Measurements from ENCODE around the gene MAP3K21.

Gene MAP3K21

DNA sequence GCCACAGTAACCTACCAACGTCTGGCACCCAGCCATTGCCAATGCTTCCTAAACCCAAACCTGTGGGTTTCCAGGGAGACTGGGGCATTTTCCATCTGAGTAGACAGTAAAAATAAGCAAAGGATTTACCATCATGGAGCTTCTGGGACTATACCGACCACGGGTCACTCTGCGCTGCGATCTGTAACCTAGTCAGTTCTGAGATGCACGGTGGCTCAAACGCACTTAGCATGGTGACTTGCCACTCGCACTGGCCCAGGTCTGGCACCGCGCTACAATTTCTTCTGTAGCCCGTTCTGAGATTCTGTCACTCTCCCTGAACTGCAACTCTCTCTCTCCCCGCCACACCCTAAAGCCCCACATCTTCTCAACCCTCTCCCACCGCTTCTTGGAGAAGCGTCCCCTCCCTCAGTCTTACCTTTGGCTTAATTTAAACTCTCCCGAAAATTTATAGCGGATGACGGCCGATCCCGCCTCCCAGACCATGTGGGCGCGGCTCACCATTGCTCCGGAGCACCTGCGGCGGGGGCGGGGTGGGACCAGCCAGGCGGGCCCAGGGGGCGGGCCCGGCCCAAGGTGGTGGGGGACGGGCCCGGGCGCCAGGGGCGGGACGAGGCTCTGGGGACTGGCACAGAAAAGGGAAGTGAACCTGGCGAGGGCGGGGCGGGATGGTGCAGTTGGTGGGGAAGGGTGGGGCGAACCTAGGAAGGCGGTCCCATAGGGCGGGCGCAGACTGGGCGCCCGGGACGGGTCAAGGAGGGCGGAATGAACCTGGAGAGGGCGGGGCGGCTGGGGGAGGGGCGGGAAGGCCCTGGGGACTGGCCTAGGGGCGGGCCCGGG is 493 bp upstream of the MAP3K21 start:
- DNase-seq: peak; percentile 84

DNA sequence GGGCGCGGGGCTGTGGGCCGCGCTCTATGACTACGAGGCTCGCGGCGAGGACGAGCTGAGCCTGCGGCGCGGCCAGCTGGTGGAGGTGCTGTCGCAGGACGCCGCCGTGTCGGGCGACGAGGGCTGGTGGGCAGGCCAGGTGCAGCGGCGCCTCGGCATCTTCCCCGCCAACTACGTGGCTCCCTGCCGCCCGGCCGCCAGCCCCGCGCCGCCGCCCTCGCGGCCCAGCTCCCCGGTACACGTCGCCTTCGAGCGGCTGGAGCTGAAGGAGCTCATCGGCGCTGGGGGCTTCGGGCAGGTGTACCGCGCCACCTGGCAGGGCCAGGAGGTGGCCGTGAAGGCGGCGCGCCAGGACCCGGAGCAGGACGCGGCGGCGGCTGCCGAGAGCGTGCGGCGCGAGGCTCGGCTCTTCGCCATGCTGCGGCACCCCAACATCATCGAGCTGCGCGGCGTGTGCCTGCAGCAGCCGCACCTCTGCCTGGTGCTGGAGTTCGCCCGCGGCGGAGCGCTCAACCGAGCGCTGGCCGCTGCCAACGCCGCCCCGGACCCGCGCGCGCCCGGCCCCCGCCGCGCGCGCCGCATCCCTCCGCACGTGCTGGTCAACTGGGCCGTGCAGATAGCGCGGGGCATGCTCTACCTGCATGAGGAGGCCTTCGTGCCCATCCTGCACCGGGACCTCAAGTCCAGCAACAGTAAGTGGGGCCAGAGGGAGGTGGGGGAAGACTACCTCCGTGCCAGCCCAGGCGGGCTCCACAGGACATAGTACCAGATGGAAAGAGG is 808 bp downstream of the MAP3K21 start:
- peak; percentile 39 for DNase-seq

DNA sequence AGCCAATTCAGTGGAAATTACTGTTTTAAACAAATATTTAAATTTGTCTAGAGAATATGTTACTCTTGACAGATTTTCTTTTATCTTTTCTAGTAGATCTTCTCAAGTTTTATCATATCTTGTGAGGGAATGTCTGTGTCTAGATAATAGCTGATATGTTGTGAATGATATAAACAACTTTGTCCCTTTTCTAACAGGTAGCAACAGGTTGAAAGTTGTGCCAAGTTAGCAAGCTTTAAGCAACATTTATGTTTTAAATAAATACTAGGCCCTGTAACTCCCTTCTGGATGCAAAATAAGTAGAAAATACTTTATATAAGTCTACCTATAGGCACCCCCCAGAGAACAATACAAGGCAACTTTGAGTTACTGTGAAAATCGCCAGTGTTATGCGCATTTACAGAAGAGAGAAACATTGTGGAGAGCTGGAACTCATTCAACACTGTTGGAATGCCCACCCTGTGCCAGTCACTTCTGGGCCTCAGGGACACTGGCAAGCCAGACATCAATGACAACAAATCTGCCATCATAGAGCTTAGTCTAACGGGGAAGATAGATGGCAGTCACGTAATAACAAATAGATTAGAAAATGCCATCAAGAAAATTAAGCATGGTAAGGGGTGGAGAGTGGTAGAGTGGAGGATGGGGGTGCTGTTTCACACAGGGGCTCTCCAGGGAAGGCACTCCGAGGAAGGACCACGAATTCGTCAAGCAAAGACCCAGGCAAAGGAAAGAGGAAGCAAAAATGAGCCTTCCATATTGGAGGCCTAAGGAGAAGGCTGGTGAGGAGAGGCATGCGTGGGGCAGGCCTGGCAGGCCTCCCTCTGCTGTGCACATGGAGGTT is 4.4 kb downstream of the MAP3K21 start:
- DNase-seq: no peak

DNA sequence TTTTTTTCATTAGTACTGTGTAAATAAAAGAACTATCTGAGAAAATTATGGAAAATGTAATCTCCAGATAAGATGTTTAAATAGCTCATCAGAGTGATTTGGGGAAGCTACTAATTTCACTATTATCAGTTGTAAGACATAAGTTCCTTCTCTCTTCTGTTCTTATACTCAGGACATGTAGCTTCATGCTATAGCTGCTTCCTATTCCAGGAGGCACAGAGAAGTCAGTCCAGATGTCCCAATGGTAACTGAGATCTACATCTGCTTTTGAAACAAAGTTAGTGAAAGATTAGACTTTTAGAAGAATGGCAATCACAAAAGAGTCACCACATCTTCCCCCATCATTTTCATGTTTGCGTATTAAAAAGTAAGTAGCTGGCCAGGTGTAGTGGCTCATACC is 5.6 kb downstream of the MAP3K21 start:
- DNase-seq: no peak

DNA sequence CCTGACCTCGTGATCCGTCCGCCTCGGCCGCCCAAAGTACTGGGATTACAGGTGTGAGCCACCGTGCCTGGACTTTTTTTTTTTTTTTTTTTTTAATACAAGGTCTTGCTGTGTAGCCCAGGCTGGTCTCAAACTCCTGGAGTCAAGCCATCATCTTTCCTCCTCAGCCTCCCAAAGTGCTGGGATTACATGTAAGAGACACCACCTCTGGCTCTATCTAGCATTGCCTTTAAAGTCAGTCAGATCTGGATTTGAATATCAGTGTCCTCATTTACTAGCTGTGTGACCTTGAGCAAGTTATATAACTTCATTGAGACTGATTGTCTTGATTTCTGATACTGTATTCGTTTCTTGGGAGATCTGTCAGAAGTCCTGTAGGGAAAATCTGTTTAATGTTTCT is 6.6 kb downstream of the MAP3K21 start:
- DNase-seq: no peak

DNA sequence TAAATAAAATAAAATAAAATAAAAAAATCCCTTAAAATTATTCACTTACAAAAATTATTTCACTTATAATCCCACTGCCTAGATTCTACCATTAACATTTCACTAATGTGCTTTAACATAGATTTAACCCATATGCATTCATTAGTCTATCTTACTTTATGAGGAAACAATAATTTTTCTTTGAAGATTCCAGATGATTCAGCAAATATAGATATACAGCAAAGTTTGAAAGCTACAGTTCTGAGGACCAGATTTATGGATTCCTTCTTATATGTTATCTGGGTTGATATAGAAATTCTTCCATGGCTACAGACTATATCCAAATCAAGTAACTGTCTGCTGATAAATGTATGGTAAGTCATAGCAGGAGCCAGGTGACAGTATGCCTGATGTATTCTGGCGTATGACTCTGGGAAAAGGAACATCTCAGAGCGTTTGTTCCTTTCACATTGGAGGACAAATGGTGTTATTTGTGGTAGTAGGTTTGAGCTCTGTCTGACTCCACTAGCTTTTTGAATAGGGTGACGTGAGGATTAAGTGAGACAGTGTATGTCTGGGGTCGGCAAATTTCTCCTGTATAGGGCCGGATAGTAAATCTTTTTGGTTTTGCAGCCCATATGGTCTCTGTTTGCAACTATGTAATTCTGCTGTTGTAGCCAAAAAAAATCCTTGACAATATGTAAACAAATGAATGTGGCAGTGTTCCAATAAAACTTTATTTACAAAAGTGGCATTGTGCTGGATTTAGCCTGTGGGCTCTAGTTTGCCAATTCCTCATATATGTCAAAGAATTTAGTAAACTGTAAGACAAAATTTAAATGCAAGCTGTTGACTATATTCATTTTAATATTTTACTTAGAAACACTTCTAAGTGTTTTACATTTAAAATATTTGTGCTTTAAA is 9.3 kb downstream of the MAP3K21 start:
- no peak for DNase-seq

DNA sequence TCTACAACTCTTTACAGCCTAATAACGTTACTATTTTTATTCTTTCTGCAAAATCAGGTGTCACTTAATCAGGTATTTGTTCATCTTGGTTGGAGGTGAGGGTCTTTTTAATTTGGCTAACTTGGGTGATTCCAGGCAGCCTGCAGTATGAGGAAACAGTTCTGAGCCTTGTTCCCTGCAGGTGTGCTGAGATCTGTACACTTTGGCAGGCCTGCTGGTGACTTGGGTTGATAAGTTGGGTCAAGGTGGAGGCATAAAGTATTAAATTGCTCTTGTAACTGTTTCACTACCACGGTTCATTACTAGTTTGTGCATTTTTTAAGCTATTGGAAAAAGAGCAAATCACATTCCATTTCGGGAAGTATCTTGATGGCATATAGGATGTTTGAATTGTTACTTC is 10.0 kb downstream of the MAP3K21 start:
- DNase-seq: no peak

DNA sequence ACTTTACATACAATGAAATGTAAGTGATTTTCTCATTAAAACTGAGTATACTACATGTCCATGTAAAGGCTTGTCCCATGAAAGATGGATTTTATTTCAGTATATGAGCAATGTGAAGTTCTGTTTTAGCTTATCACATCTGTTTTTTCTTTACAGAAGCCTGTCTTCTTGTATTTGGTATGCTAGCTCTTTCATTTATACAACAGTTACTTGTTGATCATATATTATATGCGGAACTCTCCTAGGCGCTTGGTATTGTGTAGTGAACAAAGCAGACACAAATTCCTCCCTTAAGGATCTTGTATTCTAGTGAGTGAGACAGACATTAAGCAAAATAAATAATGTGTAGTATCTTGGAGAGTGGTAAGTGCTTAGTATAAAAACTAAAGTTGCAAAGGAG is 10.6 kb downstream of the MAP3K21 start:
- DNase-seq: no peak

DNA sequence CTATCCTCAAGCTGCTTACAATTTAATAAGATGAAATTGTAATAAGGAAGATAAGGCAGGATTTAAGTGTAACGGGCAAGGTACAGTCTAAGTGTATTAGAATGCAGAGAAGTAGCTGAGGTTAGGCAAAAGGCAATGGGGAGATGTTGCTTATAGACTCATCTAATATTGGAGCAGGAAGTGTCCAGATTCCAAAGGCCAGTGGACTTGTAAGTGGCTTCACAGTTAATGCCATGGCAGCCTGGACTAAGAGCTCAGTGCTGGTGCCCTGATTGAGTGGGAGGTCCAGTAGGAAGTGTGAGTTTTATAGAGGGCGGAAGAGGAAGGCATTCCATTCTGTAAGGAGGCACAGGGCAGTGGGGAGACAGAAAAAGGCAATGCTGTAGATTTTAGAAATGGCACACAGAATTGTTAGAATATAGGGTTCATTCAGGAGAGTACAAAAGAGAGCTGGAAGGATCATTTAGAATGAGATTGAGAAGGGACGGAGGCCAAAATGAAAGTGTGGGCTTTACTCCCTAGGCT is 12.6 kb downstream of the MAP3K21 start:
- DNase-seq: no peak

DNA sequence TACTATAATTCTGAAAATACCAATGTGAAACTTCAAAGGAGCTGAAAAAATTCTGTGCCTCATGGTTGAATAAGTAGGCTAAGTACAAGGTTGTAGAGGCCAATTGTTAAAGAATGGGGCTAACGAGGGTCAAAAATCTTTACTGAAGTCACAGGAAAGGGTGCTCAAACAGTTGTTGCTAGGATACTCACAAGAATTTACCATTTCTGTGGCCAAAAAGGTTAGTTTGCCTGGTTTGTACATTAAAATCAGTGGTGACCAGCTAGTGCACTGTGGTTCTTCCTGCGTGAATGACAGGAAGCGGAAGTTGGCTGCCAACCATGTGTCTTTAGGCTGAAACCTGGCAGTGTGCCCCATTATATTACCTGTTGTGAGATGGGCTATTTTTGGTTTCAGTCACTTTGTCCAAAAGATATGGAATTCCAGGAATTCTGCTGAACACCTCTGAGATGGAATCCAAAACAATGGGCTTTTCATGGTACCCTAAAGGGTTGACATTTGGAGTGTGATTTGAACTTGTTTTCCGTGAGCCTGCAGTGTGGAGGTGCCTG is 13.5 kb downstream of the MAP3K21 start:
- no peak for DNase-seq

DNA sequence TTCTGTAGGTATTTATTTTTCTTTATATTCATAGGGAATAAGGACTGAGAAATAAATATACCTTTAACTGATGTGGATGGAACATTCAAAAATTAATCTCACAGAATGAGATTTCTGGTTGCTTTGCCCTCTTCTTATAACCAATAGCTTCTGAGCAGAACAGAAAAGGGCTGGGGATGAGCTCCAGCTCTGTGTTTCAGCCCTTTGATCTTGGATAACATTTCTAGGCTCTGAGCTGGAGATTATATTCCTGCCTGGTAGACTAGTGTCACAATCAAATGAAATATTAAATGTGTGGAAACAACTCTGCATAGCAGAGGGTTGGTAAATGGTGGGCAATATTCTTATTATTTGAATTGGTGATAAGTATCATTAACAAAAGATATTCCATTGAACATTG is 14.6 kb downstream of the MAP3K21 start:
- no peak for DNase-seq

DNA sequence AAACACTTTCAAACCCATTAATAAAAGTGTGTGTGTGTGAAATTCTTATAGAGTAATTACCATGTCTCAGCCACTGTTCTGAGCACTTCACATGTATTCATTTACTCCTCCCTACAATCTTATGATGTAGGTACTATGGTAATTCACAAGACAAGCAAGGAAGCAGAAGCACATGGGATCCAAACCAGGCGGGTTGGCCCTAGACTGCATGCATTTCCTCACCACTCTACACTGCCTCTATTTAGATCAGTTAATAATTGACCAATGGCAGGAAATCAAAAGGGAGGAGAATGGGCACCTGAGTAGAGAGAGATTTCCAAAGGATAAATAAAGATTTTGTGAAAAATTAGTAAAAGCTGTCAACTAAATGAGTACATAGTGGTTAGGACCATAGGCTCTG is 15.7 kb downstream of the MAP3K21 start:
- no peak for DNase-seq

DNA sequence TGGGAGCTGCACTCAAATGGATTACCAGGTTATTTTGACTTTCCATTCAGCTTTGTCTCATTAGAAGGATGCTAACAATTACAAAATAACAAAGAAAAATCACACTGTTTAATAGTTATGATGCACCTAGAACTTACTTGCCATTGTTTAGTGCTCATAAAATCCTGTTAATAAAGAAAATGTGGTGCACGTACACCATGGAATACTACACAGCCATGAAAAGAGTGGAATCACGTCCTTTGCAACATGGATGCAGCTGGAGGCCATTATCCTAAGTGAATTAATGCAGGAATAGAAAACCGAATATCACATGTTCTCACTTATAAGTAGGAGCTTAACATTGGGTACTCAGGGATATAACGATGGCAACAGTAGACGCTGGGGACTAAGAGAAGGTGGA is 19.8 kb downstream of the MAP3K21 start:
- no peak for DNase-seq

DNA sequence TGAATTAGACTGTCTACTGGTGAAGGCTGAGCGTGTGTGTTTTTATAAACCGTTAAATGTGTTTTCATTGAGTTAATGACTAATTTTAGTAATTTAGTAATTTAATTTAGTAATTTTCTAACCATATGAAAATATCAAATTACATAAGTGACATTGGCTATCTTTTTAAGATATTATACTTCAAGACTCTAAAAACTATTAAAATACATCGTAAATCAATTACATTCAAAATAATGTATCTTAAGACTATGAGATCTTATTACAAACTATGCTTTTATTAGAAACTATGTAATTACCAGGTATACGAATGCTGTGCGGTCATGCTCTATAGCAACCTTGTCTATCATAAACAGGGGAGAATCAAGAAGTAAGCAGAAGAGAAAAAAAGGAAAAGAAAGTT is 21.6 kb downstream of the MAP3K21 start:
- DNase-seq: no peak

DNA sequence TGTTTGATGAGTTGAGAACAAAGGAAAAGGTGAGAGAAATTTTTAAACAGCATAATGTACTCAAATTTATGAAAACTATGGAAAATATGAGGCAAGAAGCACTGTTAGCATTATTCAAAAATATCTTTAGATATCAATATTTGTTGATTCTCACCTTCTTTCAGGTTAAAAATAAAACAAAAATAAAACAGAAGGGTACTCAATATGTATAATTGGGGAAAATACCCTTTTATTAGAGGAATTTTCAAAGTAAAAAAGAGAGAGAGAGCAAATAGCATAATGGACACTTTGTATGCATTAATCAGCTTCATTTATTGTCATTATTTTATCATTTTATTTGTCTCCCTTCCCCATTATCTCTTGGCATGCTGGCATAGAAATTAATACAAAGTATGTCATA is 27.5 kb downstream of the MAP3K21 start:
- DNase-seq: no peak

DNA sequence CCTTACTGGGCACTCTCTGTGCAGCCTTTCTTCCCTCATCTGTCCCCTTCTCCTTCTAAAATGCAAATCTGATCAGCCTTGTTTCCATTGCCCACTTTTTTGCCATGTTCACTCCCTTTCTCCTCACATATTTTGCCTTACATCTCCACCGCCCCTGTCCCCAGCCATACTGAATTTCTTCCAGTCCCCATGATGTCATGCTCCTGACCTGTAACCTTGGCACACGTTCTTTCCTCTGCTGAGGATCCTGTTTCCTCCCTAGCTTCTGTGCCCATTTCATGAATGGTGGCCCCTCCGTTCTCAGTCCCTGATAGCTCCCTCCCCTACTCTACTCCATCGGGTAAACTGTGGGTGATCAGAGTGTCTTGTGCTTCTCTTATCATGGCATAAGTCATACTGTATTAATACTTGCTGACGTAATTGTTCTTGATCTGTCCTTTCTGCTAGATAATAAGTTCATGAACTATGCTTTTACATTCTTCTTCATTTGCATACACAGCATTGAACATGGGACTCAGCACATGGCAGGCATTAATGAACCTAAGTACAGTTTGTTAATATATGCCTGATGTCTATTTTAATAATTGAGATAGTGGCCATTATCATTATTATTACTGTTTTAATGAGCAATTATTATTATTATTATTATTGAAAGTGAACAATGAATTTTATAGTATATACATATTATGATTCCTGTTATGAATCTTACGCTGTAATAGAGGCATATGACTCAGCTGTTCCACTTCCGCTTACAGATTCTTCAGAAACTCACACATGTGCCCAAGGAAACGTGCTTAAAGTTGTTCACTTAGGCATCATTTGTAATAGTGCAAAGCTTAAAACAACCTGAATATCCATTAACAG is 28.5 kb downstream of the MAP3K21 start:
- DNase-seq: no peak

DNA sequence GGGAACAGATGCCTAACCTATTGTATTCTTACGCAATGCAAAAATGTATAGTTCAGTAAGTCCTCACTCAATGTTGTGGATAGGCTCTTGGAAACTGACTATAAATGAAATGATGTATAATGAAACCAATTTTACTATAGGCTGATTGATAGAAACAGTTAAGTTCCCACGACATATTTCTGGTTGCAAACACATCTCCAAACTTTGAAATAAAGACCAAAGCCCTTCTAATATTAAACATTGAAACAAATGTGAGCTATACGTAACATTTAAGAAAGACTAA is 29.1 kb downstream of the MAP3K21 start:
- DNase-seq: no peak

DNA sequence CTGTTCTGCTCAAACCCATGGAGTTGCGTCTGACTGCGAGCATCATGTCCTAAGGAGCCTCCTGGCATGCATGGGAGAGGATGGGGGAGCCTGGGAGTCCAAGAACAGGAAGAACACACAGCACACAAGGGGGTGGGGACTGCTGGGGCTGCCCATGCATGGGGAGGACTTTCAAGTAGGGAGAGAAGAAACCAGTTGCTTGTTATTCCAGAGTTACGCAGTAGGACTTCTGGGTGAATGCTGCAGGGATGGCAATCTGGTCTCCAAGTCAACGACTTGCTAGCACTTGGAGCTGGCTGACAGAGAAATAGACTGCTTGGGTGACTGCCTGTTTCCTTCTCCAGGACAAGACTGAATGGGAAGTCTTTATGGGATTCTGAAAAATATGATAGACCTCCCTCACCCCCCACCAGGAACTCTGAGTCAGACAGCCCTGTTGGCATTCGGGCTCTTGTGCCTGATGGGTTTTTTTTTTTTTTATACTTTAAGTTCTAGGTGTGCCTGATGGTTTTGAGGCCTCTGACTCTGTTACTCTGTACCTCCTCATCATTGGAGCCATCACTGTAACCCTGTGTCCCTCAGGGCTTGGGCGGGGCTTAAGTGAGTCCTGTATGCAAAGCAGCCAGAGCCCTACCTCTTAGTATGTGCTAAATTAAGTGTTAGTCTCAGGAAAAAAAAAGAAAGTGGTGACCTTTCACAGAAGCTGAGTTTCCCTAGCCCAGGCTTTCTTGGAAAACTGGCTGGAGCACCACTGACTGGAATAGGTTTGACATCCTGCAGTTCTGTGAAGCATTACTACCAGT is 30.3 kb downstream of the MAP3K21 start:
- DNase-seq: no peak

DNA sequence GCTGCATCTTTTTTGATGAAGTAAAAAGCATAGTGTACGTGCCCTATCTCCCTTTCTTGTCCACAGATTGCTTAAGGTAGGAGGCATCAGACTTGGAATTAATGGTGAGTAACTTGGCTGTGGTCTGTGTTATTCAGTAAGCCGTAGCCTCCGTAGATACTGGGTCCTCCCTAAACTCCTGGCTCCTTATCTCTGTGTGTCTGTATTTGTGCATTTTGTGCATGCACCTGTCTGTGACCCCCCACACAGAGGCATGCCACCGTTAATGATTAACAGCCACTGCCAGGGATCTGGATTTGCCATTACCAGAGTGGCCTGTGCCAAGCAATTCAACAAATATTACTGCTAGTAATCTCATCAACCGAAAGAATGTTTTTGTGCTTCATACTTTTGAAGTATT is 31.9 kb downstream of the MAP3K21 start:
- DNase-seq: no peak

DNA sequence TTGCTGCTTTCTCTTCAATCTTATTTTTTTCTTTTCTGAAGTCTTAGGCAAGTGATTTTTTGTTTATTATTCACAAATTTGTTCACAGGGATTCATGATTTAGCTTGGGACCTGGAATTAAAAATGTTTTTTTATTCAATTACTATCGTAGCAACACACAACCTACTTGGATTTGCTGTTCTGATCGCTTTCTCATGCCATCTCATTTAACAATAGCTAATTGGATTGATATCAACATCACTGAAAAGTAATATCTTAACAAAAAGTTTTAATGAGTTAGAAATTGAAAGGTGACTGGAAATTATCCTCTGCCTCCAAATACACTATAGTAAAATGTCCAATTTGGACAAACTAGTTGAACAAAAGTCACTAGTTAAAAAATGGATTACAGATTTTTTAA is 32.4 kb downstream of the MAP3K21 start:
- no peak for DNase-seq

All from activated naive CD4-positive, alpha-beta T cell treated with anti-CD3 and anti-CD28 coated beads, Interleukin-2, amount 50 U/mL, for 16 hours (primary cell).